Measurements from ENCODE around the gene ALCAM.

ALCAM gene

GRCh38 chr3:105356396-105356795 is 10.3 kb upstream of the ALCAM start:
- DNase-seq (ENCODE audit: low read depth, low spot score), result no peak

GRCh38 chr3:105356988-105357387 is 9.7 kb upstream of the ALCAM start:
- DNase-seq (ENCODE audit: low read depth, low spot score), result no peak

GRCh38 chr3:105359098-105359762 is 7.5 kb upstream of the ALCAM start:
- DNase-seq (ENCODE audit: low read depth, low spot score), result peak; percentile 47

- no peak for DNase-seq (ENCODE audit: low read depth, low spot score)
These were observed 6.7 kb upstream of the ALCAM start for GRCh38 chr3:105360003-105360402.

- DNase-seq (ENCODE audit: low read depth, low spot score), result peak; percentile 45
These were observed 4.6 kb upstream of the ALCAM start for GRCh38 chr3:105362021-105362665.

GRCh38 chr3:105364128-105364527 is 2.6 kb upstream of the ALCAM start:
- DNase-seq (ENCODE audit: low read depth, low spot score), result peak; percentile 29

GRCh38 chr3:105365081-105365390 is 1.7 kb upstream of the ALCAM start:
- no peak for DNase-seq (ENCODE audit: low read depth, low spot score)

GRCh38 chr3:105365391-105366325 is 1.1 kb upstream of the ALCAM start:
- DNase-seq (ENCODE audit: low read depth, low spot score), result peak; percentile 71

GRCh38 chr3:105367063-105367405 is 325 bp downstream of the ALCAM start:
- peak; percentile 58 for DNase-seq (ENCODE audit: low read depth, low spot score)

- DNase-seq (ENCODE audit: low read depth, low spot score), result peak; percentile 76
These were observed 901 bp downstream of the ALCAM start for GRCh38 chr3:105367406-105368213.

GRCh38 chr3:105368566-105369499 is 2.1 kb downstream of the ALCAM start:
- DNase-seq (ENCODE audit: low read depth, low spot score), result peak; percentile 72

- DNase-seq (ENCODE audit: low read depth, low spot score), result peak; percentile 86
These were observed 3.0 kb downstream of the ALCAM start for GRCh38 chr3:105369500-105370371.

GRCh38 chr3:105373383-105373782 is 6.7 kb downstream of the ALCAM start:
- DNase-seq (ENCODE audit: low read depth, low spot score), result no peak

- DNase-seq (ENCODE audit: low read depth, low spot score), result no peak
These were observed 9.2 kb downstream of the ALCAM start for GRCh38 chr3:105375750-105376511.

GRCh38 chr3:105377716-105378115 is 11.0 kb downstream of the ALCAM start:
- DNase-seq (ENCODE audit: low read depth, low spot score), result no peak

- DNase-seq (ENCODE audit: low read depth, low spot score), result no peak
These were observed 18.5 kb downstream of the ALCAM start for GRCh38 chr3:105385179-105385578.

- DNase-seq (ENCODE audit: low read depth, low spot score), result no peak
These were observed 19.3 kb downstream of the ALCAM start for GRCh38 chr3:105385819-105386508.

GRCh38 chr3:105387122-105387751 is 20.5 kb downstream of the ALCAM start:
- no peak for DNase-seq (ENCODE audit: low read depth, low spot score)
